IPS DF 4.7 (cell line): ENCODE measurements around the gene OLFML2A.

ENCODE experiments used
- DNase-seq: peaks from one replicate; pipeline ENCODE4 v3.0.0-alpha.2; 2013; ENCODE audit warnings: low spot score; ENCODE audit errors: extremely low read depth

OLFML2A gene

DNA sequence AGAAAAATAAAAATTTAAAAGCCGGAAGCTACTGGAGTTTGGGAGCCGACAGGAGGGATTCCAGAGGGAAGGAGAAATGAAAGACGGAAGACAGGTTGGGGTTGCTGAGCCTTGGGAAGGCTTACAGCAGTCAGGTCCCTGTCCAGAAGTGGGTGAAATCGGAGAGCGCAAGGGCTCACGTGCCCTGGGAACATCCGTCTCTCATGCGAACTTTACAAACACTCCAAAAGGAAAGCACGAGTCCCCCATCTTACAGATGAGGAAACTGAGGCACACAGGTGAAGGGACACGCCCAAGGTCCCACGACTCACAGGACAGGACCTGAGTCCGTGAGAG lies 347 bp upstream of the OLFML2A start:
- no peak for DNase-seq

- no peak for DNase-seq
These were observed 1.8 kb downstream of the OLFML2A start for GRCh38 chr9:124778575-124779367.

DNA sequence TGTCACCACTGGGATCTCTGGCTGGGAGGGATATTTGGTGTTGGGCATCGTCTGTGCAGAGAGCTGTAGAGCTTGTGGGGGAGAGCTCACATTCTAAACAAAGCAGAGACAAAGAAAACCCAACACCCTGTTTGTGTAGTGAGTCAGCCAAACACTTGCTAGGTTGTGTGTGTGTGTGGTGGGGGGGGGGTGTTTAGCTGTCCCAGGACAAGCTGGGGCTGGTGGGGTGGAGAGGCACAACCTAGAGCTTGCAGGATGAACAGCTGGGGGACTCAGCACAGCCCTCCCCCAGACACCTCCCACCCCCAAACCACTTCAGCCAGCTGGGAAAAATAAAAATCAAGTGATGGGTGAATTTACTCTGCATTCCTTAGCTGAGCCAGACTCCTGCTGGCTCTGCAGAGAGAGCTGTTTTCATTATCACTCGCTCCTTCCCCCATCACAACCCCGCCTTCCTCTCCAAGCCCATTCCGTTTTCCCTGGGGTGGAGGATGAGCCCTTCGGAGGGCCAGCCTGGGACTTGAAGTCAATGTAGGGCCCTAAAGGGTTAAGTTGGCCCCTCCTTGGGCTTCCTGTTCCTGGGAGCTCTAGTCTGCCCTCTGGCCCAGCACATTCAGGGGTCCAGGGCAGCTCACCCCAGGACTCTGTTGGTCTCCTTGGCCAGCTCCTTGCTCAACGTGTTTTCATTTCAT lies 2.6 kb downstream of the OLFML2A start:
- DNase-seq: no peak

- DNase-seq: no peak
These were observed 3.3 kb downstream of the OLFML2A start for GRCh38 chr9:124780060-124780756.

GRCh38 chr9:124780757-124781151 lies 3.8 kb downstream of the OLFML2A start:
- no peak for DNase-seq

DNA sequence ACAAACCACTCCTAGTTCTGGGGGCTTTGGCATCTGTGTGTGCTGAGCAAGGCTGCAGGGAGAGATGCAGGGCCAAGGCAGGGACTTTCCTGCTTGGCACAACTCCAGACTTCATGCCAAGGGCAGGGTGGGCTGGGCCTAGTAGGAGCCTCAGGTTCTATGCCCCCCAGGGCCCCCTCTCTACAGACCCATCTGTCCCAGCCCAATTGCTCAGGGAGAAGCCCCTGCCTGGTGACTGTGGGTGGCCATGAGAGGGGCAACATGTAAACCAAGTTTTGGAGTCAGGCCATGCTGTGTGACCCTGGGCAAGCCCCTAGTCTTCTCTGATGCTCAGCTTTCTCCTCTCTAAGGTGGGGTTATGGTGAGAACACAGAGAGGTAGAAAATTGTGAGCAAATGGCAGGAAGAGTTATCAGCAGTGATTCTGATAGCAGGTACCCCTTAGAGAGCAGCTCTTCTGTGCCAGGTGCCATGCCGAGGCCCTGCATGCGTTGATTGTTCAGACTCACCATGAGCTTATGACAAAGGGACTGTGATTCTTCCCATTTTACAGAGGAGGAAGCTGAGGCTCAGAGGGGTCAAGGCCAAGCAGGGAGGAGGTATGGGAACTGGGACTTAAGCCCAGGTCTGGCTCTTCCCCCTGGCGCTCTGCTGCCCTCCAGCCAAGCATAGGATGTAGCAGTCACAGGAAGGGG lies 5.2 kb downstream of the OLFML2A start:
- DNase-seq: no peak

DNA sequence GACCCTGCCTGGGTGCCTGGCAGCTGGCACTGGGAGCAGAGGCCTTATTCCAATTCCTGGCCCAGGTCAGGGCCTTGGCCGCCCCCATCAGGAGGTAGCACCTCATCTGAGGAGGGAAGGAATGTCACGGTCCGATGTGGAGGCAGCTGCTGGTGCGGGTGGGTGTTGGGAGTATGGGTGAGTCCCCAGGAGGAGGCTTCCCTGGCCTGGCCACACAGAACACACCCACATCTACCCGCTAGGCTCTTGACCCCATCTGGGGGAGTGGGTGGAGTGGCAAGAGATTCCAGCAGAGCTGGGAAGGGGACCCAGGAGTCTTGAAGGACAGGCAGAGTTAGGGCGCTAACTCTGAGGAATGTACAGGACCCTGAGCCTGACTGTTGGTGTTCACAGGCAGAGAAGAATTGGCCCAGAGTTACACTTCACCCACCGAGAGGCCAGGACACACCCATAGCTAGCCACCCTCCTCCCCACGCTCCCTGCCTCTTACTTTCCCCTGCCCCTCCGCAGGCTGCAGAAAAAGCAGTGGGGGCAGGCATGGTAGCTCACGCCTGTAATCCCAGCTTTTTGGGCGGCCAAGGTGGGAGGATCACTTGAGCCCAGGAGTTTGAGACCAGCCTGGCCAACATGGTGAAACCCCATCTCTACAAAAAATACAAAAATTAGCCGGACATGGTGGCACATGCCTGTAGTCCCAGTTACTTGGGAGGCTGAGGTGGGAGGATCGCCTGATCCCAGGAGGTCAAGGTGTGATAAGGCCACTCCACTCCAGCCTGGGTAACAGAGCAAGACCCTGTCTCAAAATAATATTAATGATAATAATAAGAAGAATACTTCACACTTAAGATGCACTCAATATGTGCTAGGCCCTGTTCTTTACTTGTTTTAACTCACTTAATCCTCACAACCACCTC lies 6.0 kb downstream of the OLFML2A start:
- no peak for DNase-seq

DNA sequence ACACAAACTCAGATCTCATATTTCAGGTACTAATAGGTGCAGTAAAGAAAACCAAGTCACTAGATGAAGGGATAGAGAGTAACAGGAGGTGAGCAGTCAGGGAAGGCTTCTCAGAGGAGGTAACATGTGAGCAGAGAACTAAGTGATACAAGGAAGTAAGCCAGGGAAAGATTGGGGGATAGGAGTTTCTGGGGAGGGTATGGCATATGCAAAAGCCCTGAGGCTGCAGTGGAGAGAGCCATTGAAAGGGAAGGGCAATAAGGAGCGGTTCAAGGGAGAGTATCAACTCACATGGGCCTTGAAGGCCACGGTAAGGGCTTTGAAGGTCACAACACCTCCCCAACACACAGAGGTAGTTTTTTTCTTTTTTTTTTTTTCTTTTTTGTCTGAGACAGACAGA lies 6.9 kb downstream of the OLFML2A start:
- no peak for DNase-seq

GRCh38 chr9:124784509-124784908 lies 7.6 kb downstream of the OLFML2A start:
- no peak for DNase-seq

DNA sequence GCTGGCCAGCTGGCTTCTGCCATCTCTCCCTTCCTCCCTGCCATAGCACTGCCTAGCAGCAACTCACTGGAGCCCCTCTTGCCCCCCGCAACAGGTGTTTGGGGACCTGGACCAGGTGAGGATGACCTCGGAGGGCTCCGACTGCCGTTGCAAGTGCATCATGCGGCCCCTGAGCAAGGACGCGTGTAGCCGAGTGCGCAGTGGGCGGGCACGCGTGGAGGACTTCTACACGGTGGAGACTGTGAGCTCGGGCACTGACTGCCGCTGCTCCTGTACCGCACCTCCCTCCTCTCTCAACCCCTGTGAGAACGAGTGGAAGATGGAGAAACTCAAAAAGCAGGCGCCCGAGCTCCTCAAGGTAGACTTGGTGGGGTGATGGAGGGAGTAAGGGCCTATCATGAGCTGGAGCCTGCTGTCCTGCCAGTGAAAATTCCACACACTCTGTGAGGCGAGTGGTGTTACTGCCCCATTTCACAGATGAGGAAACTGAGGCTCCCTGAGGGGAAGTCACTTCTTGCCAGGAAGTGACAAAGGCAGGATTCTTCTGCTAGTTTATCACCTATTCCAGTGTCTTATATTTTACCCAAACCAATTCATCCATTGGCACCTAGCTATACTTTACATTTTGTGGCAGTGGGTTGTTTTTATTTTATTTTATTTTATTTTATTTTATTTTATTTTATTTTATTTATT lies 10.1 kb downstream of the OLFML2A start:
- DNase-seq: no peak

GRCh38 chr9:124788542-124789217 lies 11.7 kb downstream of the OLFML2A start:
- no peak for DNase-seq

DNA sequence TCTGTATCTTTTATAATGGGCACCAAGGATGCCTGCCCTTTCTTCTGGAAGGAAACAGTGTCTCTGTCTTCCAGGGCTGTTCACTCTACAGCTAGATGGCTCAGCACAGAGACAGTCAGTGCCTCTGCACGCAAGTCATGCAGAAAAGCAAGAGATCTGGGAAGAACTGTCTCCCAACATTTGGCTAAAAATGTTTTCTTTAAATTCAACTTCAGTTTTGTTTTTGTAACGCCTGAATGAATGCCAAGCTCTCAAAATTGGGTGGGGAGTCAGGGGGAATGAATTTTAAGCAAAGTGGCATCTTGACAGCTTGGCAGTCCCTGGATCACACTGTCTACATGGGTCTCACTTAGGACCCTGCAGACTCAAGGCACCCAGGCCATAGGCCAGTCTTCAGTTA lies 12.6 kb downstream of the OLFML2A start:
- DNase-seq: no peak

- DNase-seq: no peak
These were observed 13.4 kb downstream of the OLFML2A start for GRCh38 chr9:124790301-124790700.

- no peak for DNase-seq
These were observed 14.0 kb downstream of the OLFML2A start for GRCh38 chr9:124790801-124791505.

DNA sequence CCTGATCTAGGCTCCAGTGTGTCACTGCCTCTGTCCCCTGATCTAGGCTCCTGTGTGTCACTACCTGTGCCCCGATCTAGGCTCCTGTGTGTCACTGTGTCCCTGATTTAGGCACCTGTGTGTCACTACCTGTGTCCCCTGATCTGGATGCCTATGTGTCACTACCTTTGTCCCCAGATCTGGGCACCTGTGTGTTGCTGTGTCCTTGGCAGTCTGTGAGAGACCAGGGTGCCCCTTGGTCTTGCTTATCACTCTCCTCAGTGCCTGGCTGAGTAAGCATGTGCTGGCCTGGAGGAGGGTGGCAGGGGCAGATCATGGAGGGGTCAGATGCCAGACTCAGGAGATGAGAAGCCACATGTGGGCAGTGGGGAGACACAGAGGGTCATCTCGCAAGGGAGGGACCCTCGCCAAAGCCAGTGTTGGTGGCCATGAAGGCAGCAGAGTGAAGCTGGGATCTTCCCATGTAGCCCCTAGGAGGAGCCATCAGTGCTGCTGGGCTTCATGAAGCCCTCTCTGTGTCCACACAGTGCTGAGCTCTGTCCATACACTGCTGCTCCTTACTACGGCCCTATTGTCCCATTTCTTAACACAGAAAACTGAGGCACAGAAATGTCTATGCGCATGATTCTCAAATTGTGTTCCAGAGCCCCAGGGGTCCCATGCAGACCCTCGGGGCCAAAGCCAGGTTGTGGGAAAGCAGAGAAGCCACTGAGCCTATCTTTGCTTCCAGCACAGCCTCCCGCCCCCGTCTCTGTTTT lies 15.5 kb downstream of the OLFML2A start:
- DNase-seq: no peak

GRCh38 chr9:124793015-124793541 lies 16.1 kb downstream of the OLFML2A start:
- no peak for DNase-seq

GRCh38 chr9:124794902-124795491 lies 18.1 kb downstream of the OLFML2A start:
- DNase-seq: no peak
